SU-DHL-6 (cell line): ENCODE measurements around the gene ATF7.

Source experiments
- H2AFZ ChIP-seq: fragments of 200-600 bp; sonication (generic); 2 replicates; pipeline ENCODE4 v1.6.1; 2014; ENCODE audit warnings: low read depth, mild to moderate bottlenecking, moderate library complexity, mixed read lengths, antibody characterized with exemption, low read length; ENCODE audit not compliant: severe bottlenecking
- H3F3A ChIP-seq: fragments of 200-600 bp; shearing (Covaris generic); 2 replicates; pipeline ENCODE4 v1.6.0; 2016; ENCODE audit warnings: antibody characterized with exemption, mild to moderate bottlenecking; ENCODE audit not compliant: insufficient read depth
- H3K27ac ChIP-seq: fragments of 200-600 bp; sonication (generic); 2 replicates; pipeline ENCODE4 v1.5.1; 2016; ENCODE audit warnings: low read depth, mild to moderate bottlenecking, low read length, moderate library complexity, mixed read lengths
- H3K27me3 ChIP-seq: fragments of 200-600 bp; sonication (generic), shearing (Covaris generic); 2 replicates; pipeline ENCODE4 v1.6.0; 2014; ENCODE audit warnings: mild to moderate bottlenecking, low read length
- H3K36me3 ChIP-seq: fragments of 200-600 bp; sonication (generic); 2 replicates; pipeline ENCODE4 v1.6.1; 2014; ENCODE audit warnings: mild to moderate bottlenecking, low read length, mixed read lengths
- H3K4me2 ChIP-seq: fragments of 300-600, 200-600 bp; shearing (Covaris generic), sonication (generic); 2 replicates; pipeline ENCODE4 v1.6.0; 2014; ENCODE audit warnings: low read length, low read depth, mild to moderate bottlenecking; ENCODE audit not compliant: poor library complexity, severe bottlenecking
- H3K4me3 ChIP-seq: fragments of 200-600 bp; sonication (generic); 2 replicates; pipeline ENCODE4 v1.5.1; 2014; ENCODE audit warnings: antibody characterized with exemption, low read length, mild to moderate bottlenecking, mixed read lengths; ENCODE audit not compliant: insufficient read depth, poor library complexity, severe bottlenecking
- H3K79me2 ChIP-seq: fragments of 200-600 bp; sonication (generic); 2 replicates; pipeline ENCODE4 v1.6.1; 2014; ENCODE audit warnings: mild to moderate bottlenecking, low read length, moderate library complexity; ENCODE audit not compliant: insufficient read depth
- H3K9ac ChIP-seq: fragments of 200-600 bp; sonication (generic); 2 replicates; pipeline ENCODE4 v1.7.0; 2014; ENCODE audit warnings: mild to moderate bottlenecking, low read length
- H3K9me2 ChIP-seq: fragments of 200-600 bp; sonication (generic); replicated peaks from 2 replicates; pipeline ENCODE4 v1.6.1; 2014; ENCODE audit warnings: low read length; ENCODE audit not compliant: insufficient read depth
- H3K9me3 ChIP-seq: fragments of 200-600 bp; sonication (generic); 2 replicates; pipeline ENCODE4 v1.6.1; 2014; ENCODE audit warnings: low read length, mixed read lengths; ENCODE audit not compliant: insufficient read depth
- H4K20me1 ChIP-seq: fragments of 200-600 bp; sonication (generic); 2 replicates; pipeline ENCODE4 v1.6.1; 2014; ENCODE audit warnings: low read depth, mild to moderate bottlenecking, antibody characterized with exemption, low read length, moderate library complexity, mixed read lengths
- EZH2phosphoT487 ChIP-seq: fragments of 200-600 bp; sonication (generic), shearing (Covaris generic); conservative IDR thresholded peaks from 2 replicates; pipeline ENCODE4 v1.6.1; 2018; ENCODE audit warnings: mild to moderate bottlenecking, antibody characterized with exemption, low read length, moderate library complexity, mixed read lengths
- TF ChIP-seq, protein P1 (sequence below): fragments of 200-600 bp; sonication (generic); IDR thresholded peaks from one replicate; pipeline ENCODE4 v1.5.1; 2017; ENCODE audit warnings: antibody characterized with exemption, mild to moderate bottlenecking, low read length, moderate library complexity; ENCODE audit not compliant: insufficient read depth, poor library complexity, severe bottlenecking

ATF7 gene

DNA sequence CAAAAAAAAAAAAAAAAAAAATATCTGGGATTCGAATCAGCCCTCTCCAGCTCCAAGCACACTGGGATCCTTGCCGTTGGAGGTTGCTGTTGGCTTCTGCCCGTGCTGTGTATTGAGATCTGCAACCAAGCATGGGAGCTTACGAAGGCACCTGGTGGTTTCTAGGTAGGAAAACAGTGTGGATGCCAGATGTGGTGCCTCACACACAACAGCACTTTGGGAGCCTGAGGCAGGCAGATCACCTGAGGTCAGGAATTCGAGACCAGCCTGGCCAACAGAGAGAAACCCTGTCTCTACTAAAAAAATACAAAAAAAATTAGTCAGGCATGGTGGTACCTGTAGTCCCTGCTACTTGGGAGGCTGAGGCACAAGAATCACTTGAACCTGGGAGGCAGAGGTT lies 47.4 kb downstream of the ATF7 start:
- Histone ChIP-seq H3K36me3 (no peaks in the 10 kb centered on the region), H3K4me2 (no peak overlapping the region), H3K27ac (no peak overlapping the region), H3K9me2 (no peaks in the 10 kb centered on the region), H3K79me2 (0 out of 2 replicates have a peak, but pooled peaks cover 7% of the 10 kb centered on the region), H4K20me1 (no peaks in the 10 kb centered on the region), H3K9me3 (no peaks in the 10 kb centered on the region), H3K9ac (no peak overlapping the region), H3K4me3 (no peak overlapping the region), H3F3A (no peaks in the 10 kb centered on the region), H2AFZ (no peak overlapping the region), H3K27me3 (no peaks in the 10 kb centered on the region)
- TF ChIP-seq, protein P1, sequence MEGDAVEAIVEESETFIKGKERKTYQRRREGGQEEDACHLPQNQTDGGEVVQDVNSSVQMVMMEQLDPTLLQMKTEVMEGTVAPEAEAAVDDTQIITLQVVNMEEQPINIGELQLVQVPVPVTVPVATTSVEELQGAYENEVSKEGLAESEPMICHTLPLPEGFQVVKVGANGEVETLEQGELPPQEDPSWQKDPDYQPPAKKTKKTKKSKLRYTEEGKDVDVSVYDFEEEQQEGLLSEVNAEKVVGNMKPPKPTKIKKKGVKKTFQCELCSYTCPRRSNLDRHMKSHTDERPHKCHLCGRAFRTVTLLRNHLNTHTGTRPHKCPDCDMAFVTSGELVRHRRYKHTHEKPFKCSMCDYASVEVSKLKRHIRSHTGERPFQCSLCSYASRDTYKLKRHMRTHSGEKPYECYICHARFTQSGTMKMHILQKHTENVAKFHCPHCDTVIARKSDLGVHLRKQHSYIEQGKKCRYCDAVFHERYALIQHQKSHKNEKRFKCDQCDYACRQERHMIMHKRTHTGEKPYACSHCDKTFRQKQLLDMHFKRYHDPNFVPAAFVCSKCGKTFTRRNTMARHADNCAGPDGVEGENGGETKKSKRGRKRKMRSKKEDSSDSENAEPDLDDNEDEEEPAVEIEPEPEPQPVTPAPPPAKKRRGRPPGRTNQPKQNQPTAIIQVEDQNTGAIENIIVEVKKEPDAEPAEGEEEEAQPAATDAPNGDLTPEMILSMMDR, result no peak
- no peak for TF ChIP-seq EZH2phosphoT487

DNA sequence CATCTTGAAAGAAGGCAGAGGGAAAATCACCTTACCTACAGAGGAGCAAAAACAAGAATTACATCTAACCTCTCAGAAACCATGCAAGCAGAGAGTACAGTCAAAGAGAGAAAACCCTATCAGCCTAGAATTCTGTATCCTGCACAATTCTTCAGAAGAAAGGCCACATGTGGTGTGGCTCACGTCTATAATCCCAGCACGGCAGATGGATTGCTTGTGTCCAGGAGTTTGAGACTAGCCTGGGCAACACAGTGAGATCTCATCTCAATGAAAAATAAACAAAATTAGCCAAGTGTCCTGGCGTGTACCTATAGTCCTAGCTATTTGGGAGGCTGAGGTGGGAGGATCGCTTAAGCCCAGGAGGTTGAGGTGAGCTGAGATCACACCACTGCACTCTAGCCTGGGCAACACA lies 48.2 kb downstream of the ATF7 start:
- Histone ChIP-seq H3K36me3 (no peaks in the 10 kb centered on the region), H3K79me2 (0 out of 2 replicates have a peak, but pooled peaks cover 3% of the 10 kb centered on the region), H3K4me2 (no peak overlapping the region), H4K20me1 (no peaks in the 10 kb centered on the region), H3K4me3 (no peak overlapping the region), H3K9me3 (no peaks in the 10 kb centered on the region), H3K27ac (no peak overlapping the region), H3K9me2 (no peaks in the 10 kb centered on the region), H2AFZ (no peak overlapping the region), H3K27me3 (no peaks in the 10 kb centered on the region), H3K9ac (no peak overlapping the region), H3F3A (no peaks in the 10 kb centered on the region)
- TF ChIP-seq, protein P1, result no peak
- no peak for TF ChIP-seq EZH2phosphoT487

DNA sequence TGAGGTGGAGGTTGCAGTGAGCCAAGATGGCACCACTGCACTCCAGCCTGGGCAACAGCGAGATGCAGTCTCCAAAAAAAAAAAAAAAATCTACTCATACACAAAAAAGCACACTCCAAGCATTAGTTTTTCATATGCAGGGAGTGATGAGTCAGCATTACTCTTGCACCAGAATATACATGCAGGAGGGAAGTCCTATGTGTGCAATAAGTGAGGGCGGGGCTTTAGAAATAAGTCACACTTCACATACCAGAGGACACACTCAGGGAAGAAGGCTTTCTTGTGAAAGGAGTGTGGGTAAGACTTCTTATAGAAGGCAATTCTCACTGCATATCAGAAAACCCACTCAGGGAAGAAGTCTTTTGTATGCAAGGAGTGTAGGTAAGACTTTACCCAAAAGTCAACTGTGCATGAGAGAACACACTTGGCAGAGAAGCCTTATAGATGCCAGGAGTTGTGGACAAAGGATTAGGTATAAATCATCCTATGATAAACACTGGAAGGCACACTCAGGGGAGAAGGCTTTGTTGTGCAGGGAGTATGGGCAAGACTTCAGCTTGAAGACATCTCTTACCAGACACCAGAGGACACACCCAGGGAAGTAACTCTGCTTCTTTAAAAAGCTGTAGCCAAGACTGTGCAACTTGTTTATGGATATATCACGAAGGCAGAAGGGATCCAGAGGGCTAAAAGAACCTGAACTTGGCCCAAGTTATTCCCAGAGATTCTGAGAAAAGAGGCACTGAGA lies 50.5 kb downstream of the ATF7 start:
- Histone ChIP-seq H3K4me2 (no peak overlapping the region), H3F3A (no peaks in the 10 kb centered on the region), H3K27ac (no peak overlapping the region), H3K9me3 (no peaks in the 10 kb centered on the region), H4K20me1 (no peaks in the 10 kb centered on the region), H3K27me3 (no peaks in the 10 kb centered on the region), H3K79me2 (0 out of 2 replicates have a peak, but pooled peaks cover 3% of the 10 kb centered on the region), H2AFZ (no peak overlapping the region), H3K4me3 (no peak overlapping the region), H3K9me2 (no peaks in the 10 kb centered on the region), H3K9ac (no peak overlapping the region), H3K36me3 (no peaks in the 10 kb centered on the region)
- no peak for TF ChIP-seq EZH2phosphoT487
- TF ChIP-seq, protein P1, result no peak
